GM23248 (cell line): ENCODE measurements around the gene ATP1A2. TPM values are rescaled to one million over a fixed set of nuclear protein-coding genes. Genes with fewer than 3 reads are reported as not detected.

ENCODE experiments used
- DNase-seq: peaks from one replicate; pipeline ENCODE4 v3.0.0-alpha.2; 2015
- H2AFZ ChIP-seq: fragments of 200-600 bp; sonication (generic); 2 replicates; pipeline ENCODE4 v1.6.1; 2016; ENCODE audit warnings: antibody characterized with exemption
- H3F3A ChIP-seq: fragments of 200-600 bp; sonication (generic); 2 replicates; pipeline ENCODE4 v1.6.1; 2016; ENCODE audit warnings: mild to moderate bottlenecking, antibody characterized with exemption, mixed run types; ENCODE audit not compliant: insufficient read depth
- H3K27ac ChIP-seq: fragments of 200-600 bp; sonication (generic); 2 replicates; pipeline ENCODE4 v1.5.1; 2016; ENCODE audit warnings: mild to moderate bottlenecking
- H3K27me3 ChIP-seq: fragments of 200-600 bp; sonication (generic); replicated peaks from 2 replicates; pipeline ENCODE4 v1.6.1; 2016; ENCODE audit warnings: mild to moderate bottlenecking; ENCODE audit not compliant: insufficient read depth
- H3K36me3 ChIP-seq: fragments of 200-600 bp; sonication (generic); 2 replicates; pipeline ENCODE4 v1.6.1; 2016; ENCODE audit warnings: low read depth, mild to moderate bottlenecking
- H3K4me1 ChIP-seq: fragments of 200-600 bp; sonication (generic); 2 replicates; pipeline ENCODE4 v1.6.1; 2016; ENCODE audit warnings: mild to moderate bottlenecking; ENCODE audit not compliant: insufficient read depth
- H3K4me2 ChIP-seq: fragments of 200-600 bp; sonication (generic); one replicate; pipeline ENCODE4 v1.6.1; 2016; ENCODE audit warnings: mild to moderate bottlenecking; ENCODE audit not compliant: unreplicated experiment
- H3K4me3 ChIP-seq: fragments of 200-600 bp; sonication (generic); 2 replicates; pipeline ENCODE4 v1.5.1; 2016; ENCODE audit warnings: mild to moderate bottlenecking
- H3K79me2 ChIP-seq: fragments of 200-600 bp; sonication (generic); 2 replicates; pipeline ENCODE4 v1.6.1; 2016; ENCODE audit warnings: mild to moderate bottlenecking; ENCODE audit not compliant: insufficient read depth
- H3K9ac ChIP-seq: fragments of 200-600 bp; sonication (generic); 2 replicates; pipeline ENCODE4 v1.6.1; 2016; ENCODE audit warnings: mild to moderate bottlenecking
- H3K9me2 ChIP-seq: fragments of 200-600 bp; sonication (generic); 2 replicates; pipeline ENCODE4 v1.6.1; 2016; ENCODE audit warnings: mixed run types, mild to moderate bottlenecking, moderate library complexity; ENCODE audit not compliant: insufficient read depth
- H3K9me3 ChIP-seq: fragments of 200-600 bp; sonication (generic); one replicate; pipeline ENCODE4 v1.6.1; 2017; ENCODE audit warnings: low read depth
- H4K20me1 ChIP-seq: fragments of 200-600 bp; sonication (generic); 2 replicates; pipeline ENCODE4 v1.6.0; 2016; ENCODE audit not compliant: insufficient read depth
- EZH2 ChIP-seq: fragments of 200-600 bp; sonication (generic); IDR thresholded peaks from 2 replicates; pipeline ENCODE4 v1.6.1; 2018; ENCODE audit warnings: antibody characterized with exemption, mild to moderate bottlenecking; ENCODE audit not compliant: insufficient read depth, poor library complexity, severe bottlenecking
- EZH2phosphoT487 ChIP-seq: fragments of 200-600 bp; sonication (generic); IDR thresholded peaks from 2 replicates; pipeline ENCODE4 v1.6.1; 2018; ENCODE audit warnings: antibody characterized with exemption, moderate library complexity, mild to moderate bottlenecking, low read depth; ENCODE audit not compliant: insufficient read depth
- WGBS, 2 experiments: methylation state at CpG; one replicate each; pipeline ENCODE4 v1.1.6; 2015 to 2017; ENCODE audit warnings: low lambda C conversion rate in 2 of 2, low coverage in 1 of 2; ENCODE audit errors: missing lambda C conversion rate in 2 of 2; 5-methylcytosine and 5-hydroxymethylcytosine counted together
- in situ Hi-C: fragments of 300-500 bp; cut with MboI; formaldehyde crosslinking; loops from 2 replicates; pipeline ENCODE4 v1.15.0; 2020
- polyA plus RNA-seq: library from polyadenylated mRNA; unstranded; fragments of >200 nt; fragmentation: Nextera tagmentation; extraction: Ambion mirVana; gene quantifications from 2 replicates; pipeline ENCODE4 v1.2.1, GENCODE V29; 2016
- total RNA-seq: library from RNA; depleted of rRNA; stranded (reverse); fragments of >200 nt; shearing (Covaris generic); gene quantifications from 2 replicates; pipeline ENCODE4 v1.2.3, GENCODE V29; 2014

The ATP1A2 gene
- total and polyA plus RNA-seq, 2 experiments from 2014 or later, result 0.11 to 0.14 TPM

GRCh38 chr1:160136121-160136925 lies 20.8 kb downstream of the ATP1A2 start:
- Histone ChIP-seq H3K27me3 (no peaks in the 10 kb centered on the region), H3K4me1 (no peaks in the 10 kb centered on the region), H3K4me3 (no peak overlapping the region), H3K9me3 (no peaks in the 10 kb centered on the region), H3K79me2 (no peaks in the 10 kb centered on the region), H4K20me1 (no peaks in the 10 kb centered on the region), H3K27ac (no peak overlapping the region), H3K4me2 (no peak overlapping the region), H3K9ac (no peak overlapping the region), H2AFZ (no peak overlapping the region), H3F3A (no peaks in the 10 kb centered on the region), H3K9me2 (no peaks in the 10 kb centered on the region), H3K36me3 (no peaks in the 10 kb centered on the region)
- no peak for DNase-seq
- in situ Hi-C loops, result no loop called here
- 82 to 83% methylated on average over 22 of the region's 22 CpGs for WGBS, 2 experiments
- no peak for TF ChIP-seq EZH2phosphoT487
- no peak for TF ChIP-seq EZH2

- no peak for TF ChIP-seq EZH2phosphoT487
- no peak for TF ChIP-seq EZH2
- DNase-seq, result no peak
- in situ Hi-C loops, result no loop called here
- H3F3A ChIP-seq, result no peaks in the 10 kb centered on the region
- H3K4me3 ChIP-seq, result no peak overlapping the region
- WGBS, 2 experiments, result 79 to 86% methylated on average over 3 to 5 of the region's 5 CpGs
- no peaks in the 10 kb centered on the region for H3K9me2 ChIP-seq
- no peaks in the 10 kb centered on the region for H3K4me1 ChIP-seq
- H3K27ac ChIP-seq, result no peak overlapping the region
- H4K20me1 ChIP-seq, result no peaks in the 10 kb centered on the region
- no peak overlapping the region for H3K4me2 ChIP-seq
- H3K27me3 ChIP-seq, result no peaks in the 10 kb centered on the region
- H2AFZ ChIP-seq, result no peak overlapping the region
- no peaks in the 10 kb centered on the region for H3K36me3 ChIP-seq
- no peak overlapping the region for H3K9ac ChIP-seq
- no peaks in the 10 kb centered on the region for H3K9me3 ChIP-seq
- no peaks in the 10 kb centered on the region for H3K79me2 ChIP-seq
These were observed 21.3 kb downstream of the ATP1A2 start for GRCh38 chr1:160136926-160137200.

GRCh38 chr1:160137216-160137862 lies 21.8 kb downstream of the ATP1A2 start:
- TF ChIP-seq EZH2phosphoT487, result no peak
- no peak for TF ChIP-seq EZH2
- no peaks in the 10 kb centered on the region for H3F3A ChIP-seq
- H3K36me3 ChIP-seq, result no peaks in the 10 kb centered on the region
- no peak for DNase-seq
- H3K9me3 ChIP-seq, result no peaks in the 10 kb centered on the region
- in situ Hi-C loops, result no loop called here
- no peaks in the 10 kb centered on the region for H3K9me2 ChIP-seq
- no peaks in the 10 kb centered on the region for H3K79me2 ChIP-seq
- no peak overlapping the region for H3K27ac ChIP-seq
- WGBS, 2 experiments, result 78 to 79% methylated on average over 8 of the region's 8 CpGs
- no peak overlapping the region for H2AFZ ChIP-seq
- no peaks in the 10 kb centered on the region for H4K20me1 ChIP-seq
- H3K4me3 ChIP-seq, result no peak overlapping the region
- H3K4me1 ChIP-seq, result no peaks in the 10 kb centered on the region
- H3K9ac ChIP-seq, result no peak overlapping the region
- H3K27me3 ChIP-seq, result no peaks in the 10 kb centered on the region
- H3K4me2 ChIP-seq, result no peak overlapping the region

GRCh38 chr1:160139840-160140239 lies 24.3 kb downstream of the ATP1A2 start:
- no peak for DNase-seq
- no peak for TF ChIP-seq EZH2
- TF ChIP-seq EZH2phosphoT487, result no peak
- H3K27me3 ChIP-seq, result no peaks in the 10 kb centered on the region
- H3K9me3 ChIP-seq, result no peaks in the 10 kb centered on the region
- H3K79me2 ChIP-seq, result no peaks in the 10 kb centered on the region
- no peaks in the 10 kb centered on the region for H3K9me2 ChIP-seq
- H3K4me3 ChIP-seq, result no peak overlapping the region
- WGBS, 2 experiments, result 87 to 88% methylated on average over 8 of the region's 8 CpGs
- H3K27ac ChIP-seq, result no peak overlapping the region
- no peak overlapping the region for H3K9ac ChIP-seq
- H2AFZ ChIP-seq, result no peak overlapping the region
- no peaks in the 10 kb centered on the region for H3F3A ChIP-seq
- no peak overlapping the region for H3K4me2 ChIP-seq
- no peaks in the 10 kb centered on the region for H3K4me1 ChIP-seq
- H4K20me1 ChIP-seq, result no peaks in the 10 kb centered on the region
- no peaks in the 10 kb centered on the region for H3K36me3 ChIP-seq
- in situ Hi-C loops, result no loop called here
